HEK293T (cell line): ENCODE measurements around the gene POLR1H.
"Not testable (repeated sequence)": the region's sequence is repeated elsewhere in the genome, so short reads cannot be mapped to it uniquely, and the experiment has no call there.

ENCODE experiments used
- CTCF ChIA-PET: fragments of 350-600 bp; formaldehyde crosslinking; extraction: SDS; loops from one replicate; lab custom pipeline; 2021; ENCODE audit warnings: antibody characterized with exemption, inconsistent platforms; lab: Yijun Ruan, JAX
- POLR2A ChIA-PET: fragments of 350-600 bp; formaldehyde crosslinking; extraction: SDS; loops from one replicate; lab custom pipeline; 2020; ENCODE audit warnings: antibody characterized with exemption, inconsistent platforms; lab: Yijun Ruan, JAX
- DNase-seq: peaks from one replicate; pipeline ENCODE4 v3.0.0; 2012; ENCODE audit warnings: mixed read lengths; ENCODE audit errors: extremely low spot score
- ARNT ChIP-seq: fragments of 450-650 bp; IDR thresholded peaks from 2 replicates; pipeline ENCODE4 v1.6.1; 2017; ENCODE audit warnings: mild to moderate bottlenecking
- BHLHE40 ChIP-seq: fragments of 450-650 bp; IDR thresholded peaks from 2 replicates; pipeline ENCODE4 v1.6.1; 2016; ENCODE audit warnings: mild to moderate bottlenecking, moderate library complexity, borderline replicate concordance
- CTBP1 ChIP-seq: fragments of 450-650 bp; IDR thresholded peaks from 2 replicates; pipeline ENCODE4 v1.6.1; 2016; ENCODE audit warnings: borderline replicate concordance
- ELF4 ChIP-seq: fragments of 450-650 bp; IDR thresholded peaks from 2 replicates; pipeline ENCODE4 v1.6.1; 2017; ENCODE audit warnings: antibody characterized with exemption
- FOXA1 ChIP-seq: fragments of 450-650 bp; IDR thresholded peaks from 2 replicates; pipeline ENCODE4 v1.6.1; 2016; ENCODE audit warnings: mild to moderate bottlenecking
- FOXK2 ChIP-seq: fragments of 450-650 bp; IDR thresholded peaks from 2 replicates; pipeline ENCODE4 v1.6.1; 2016; ENCODE audit warnings: mild to moderate bottlenecking
- FOXM1 ChIP-seq: fragments of 450-650 bp; IDR thresholded peaks from 2 replicates; pipeline ENCODE4 v1.6.1; 2017; ENCODE audit warnings: mild to moderate bottlenecking, borderline replicate concordance
- HDGF ChIP-seq: fragments of 450-650 bp; IDR thresholded peaks from 2 replicates; pipeline ENCODE4 v1.6.1; 2017; ENCODE audit warnings: antibody characterized with exemption, borderline replicate concordance
- L3MBTL2 ChIP-seq: fragments of 450-650 bp; conservative IDR thresholded peaks from 2 replicates; pipeline ENCODE4 v1.6.1; 2016; ENCODE audit warnings: mild to moderate bottlenecking
- LEF1 ChIP-seq: fragments of 450-650 bp; IDR thresholded peaks from 2 replicates; pipeline ENCODE4 v1.6.1; 2017; ENCODE audit warnings: mild to moderate bottlenecking, borderline replicate concordance
- NFRKB ChIP-seq: fragments of 450-650 bp; IDR thresholded peaks from 2 replicates; pipeline ENCODE4 v1.6.1; 2016; ENCODE audit warnings: mild to moderate bottlenecking, moderate library complexity
- PKNOX1 ChIP-seq: fragments of 450-650 bp; IDR thresholded peaks from 2 replicates; pipeline ENCODE4 v1.6.1; 2016
- SP1 ChIP-seq: fragments of 450-650 bp; IDR thresholded peaks from 2 replicates; pipeline ENCODE4 v1.6.1; 2017
- SUZ12 ChIP-seq: fragments of 450-650 bp; IDR thresholded peaks from 2 replicates; pipeline ENCODE4 v1.6.1; 2016; ENCODE audit warnings: mild to moderate bottlenecking
- TARDBP ChIP-seq: fragments of 450-650 bp; IDR thresholded peaks from 2 replicates; pipeline ENCODE4 v1.6.1; 2016
- ZNF384 ChIP-seq: fragments of 450-650 bp; IDR thresholded peaks from 2 replicates; pipeline ENCODE4 v1.6.1; 2016

Gene POLR1H, protein sequence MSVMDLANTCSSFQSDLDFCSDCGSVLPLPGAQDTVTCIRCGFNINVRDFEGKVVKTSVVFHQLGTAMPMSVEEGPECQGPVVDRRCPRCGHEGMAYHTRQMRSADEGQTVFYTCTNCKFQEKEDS

GRCh38 chr6:30061092-30061857 is at the start of gene POLR1H:
Gene POLR1H (plus strand): TSS chr6:30061265. CDS start chr6:30061525, 260 bp downstream.
- TF ChIP-seq SUZ12 (no peak), BHLHE40 (no peak), FOXA1 (no peak), PKNOX1 (no peak; the same call in 1 of the 2 replicates), L3MBTL2 (peak; percentile 57; the same call in 1 of the 2 replicates), NFRKB (peak; percentile 33; the same call in 1 of the 2 replicates), CTBP1 (no peak), ZNF384 (no peak), FOXK2 (no peak), SP1 (no peak), ELF4 (peak; percentile 40), LEF1 (no peak), HDGF (no peak), TARDBP (no peak), ARNT (no peak), FOXM1 (no peak)
- POLR2A ChIA-PET = interaction anchor here (0.6 to 2.7 kb wide), 24 partner anchors 9 to 428 kb away, joined by 3 to 20 read pairs (median 3); partner anchors contain the start of genes RPP21, TRIM26 and TRIM31
- peak; percentile 93 for DNase-seq
- CTCF ChIA-PET = interaction anchor here (1.2 kb wide), 1 partner anchor 71 kb away, joined by 3 read pairs; no protein-coding TSS in a partner anchor

GRCh38 chr6:30013291-30013922 is 47.7 kb upstream of the POLR1H start:
- POLR2A ChIA-PET = no interaction called here
- peak; percentile 49 for DNase-seq
- TF ChIP-seq FOXK2 (no peak), L3MBTL2 (no peak), SUZ12 (no peak), LEF1 (no peak), ZNF384 (no peak), CTBP1 (no peak)
- CTCF ChIA-PET = interaction anchor here (0.6 to 2.6 kb wide), 4 partner anchors 11 to 170 kb away, joined by 3 to 10 read pairs (median 4); no protein-coding TSS in a partner anchor

DNA sequence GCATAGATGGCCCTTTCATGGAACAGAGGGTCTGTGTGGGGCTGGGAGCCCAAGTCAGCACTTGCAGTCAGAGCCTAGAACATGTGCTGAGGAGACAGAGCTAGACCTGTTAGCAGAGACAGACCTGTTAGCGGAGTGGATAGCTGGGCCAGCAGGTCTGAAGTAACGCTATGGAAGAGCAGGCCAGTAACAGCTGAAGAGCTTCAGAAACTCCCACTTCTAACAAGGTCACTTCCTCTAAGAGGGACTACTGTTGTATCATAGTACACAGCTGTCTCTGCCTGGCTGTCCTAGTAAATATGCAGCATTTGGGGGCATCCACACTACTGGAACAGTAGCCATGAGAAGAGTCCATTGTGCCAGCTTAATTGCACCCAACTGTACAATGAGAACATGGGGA is 41.2 kb upstream of the POLR1H start:
- DNase-seq = no peak
- POLR2A ChIA-PET = no interaction called here
- CTCF ChIA-PET = no interaction called here
- TF ChIP-seq HDGF = no peak
- no peak for TF ChIP-seq FOXA1
- no peak for TF ChIP-seq TARDBP
- no peak for TF ChIP-seq L3MBTL2
- no peak for TF ChIP-seq ZNF384
- TF ChIP-seq FOXK2 = no peak
- TF ChIP-seq ARNT = no peak
- no peak for TF ChIP-seq LEF1
- no peak for TF ChIP-seq PKNOX1
- TF ChIP-seq CTBP1 = no peak
- TF ChIP-seq SUZ12 = no peak
- TF ChIP-seq ELF4 = no peak
- no peak for TF ChIP-seq NFRKB
- no peak for TF ChIP-seq BHLHE40
- TF ChIP-seq FOXM1 = no peak
- no peak for TF ChIP-seq SP1

- TF ChIP-seq ARNT (no peak), ELF4 (no peak), FOXM1 (no peak), TARDBP (no peak), FOXA1 (no peak), SUZ12 (no peak), LEF1 (no peak), CTBP1 (no peak), BHLHE40 (no peak), ZNF384 (no peak), HDGF (no peak), PKNOX1 (no peak), L3MBTL2 (no peak), FOXK2 (no peak), SP1 (no peak), NFRKB (no peak)
- ChIA-PET CTCF (no interaction called here), POLR2A (no interaction called here)
- no peak for DNase-seq
Measured at GRCh38 chr6:30020626-30021025, 40.4 kb upstream of the POLR1H start.

DNA sequence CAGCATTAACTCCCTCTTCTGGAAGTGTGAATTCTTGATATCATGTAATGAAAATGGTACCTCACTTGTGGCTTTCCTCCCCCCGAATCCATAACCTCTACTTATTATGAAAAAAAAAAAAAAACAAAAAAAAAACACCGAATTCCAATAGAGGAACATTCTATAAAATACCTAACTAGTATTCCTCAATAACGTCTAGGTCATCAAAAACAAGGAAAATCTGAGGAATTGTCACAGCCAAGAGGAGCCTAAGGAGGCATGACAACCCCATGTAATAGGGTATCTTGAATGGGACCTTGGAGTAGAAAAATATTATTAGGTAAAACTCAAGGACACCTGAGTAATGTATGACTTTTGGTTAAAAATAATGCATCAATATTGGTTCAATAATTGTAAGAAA is 38.9 kb upstream of the POLR1H start:
- no peak for DNase-seq
- no peak for TF ChIP-seq SUZ12
- TF ChIP-seq CTBP1 = no peak
- TF ChIP-seq ZNF384 = no peak
- TF ChIP-seq BHLHE40 = no peak
- TF ChIP-seq PKNOX1 = no peak
- no peak for TF ChIP-seq TARDBP
- no peak for TF ChIP-seq FOXM1
- no peak for TF ChIP-seq L3MBTL2
- no peak for TF ChIP-seq NFRKB
- TF ChIP-seq LEF1 = no peak
- no peak for TF ChIP-seq FOXA1
- no peak for TF ChIP-seq HDGF
- TF ChIP-seq SP1 = no peak
- no peak for TF ChIP-seq ARNT
- TF ChIP-seq ELF4 = no peak
- no peak for TF ChIP-seq FOXK2
- ChIA-PET CTCF (no interaction called here), POLR2A (no interaction called here)

GRCh38 chr6:30022712-30023111 is 38.4 kb upstream of the POLR1H start:
- CTCF ChIA-PET, DNase-seq, POLR2A ChIA-PET: not testable (repeated sequence)
